ENCODE measurements around the gene TRPM2.

Gene TRPM2

GRCh38 chr21:44466351-44466954 lies 113.0 kb downstream of the TRPM2 start:
- TF ChIP-seq CTCF (IDR thresholded peaks at IDR 0.05; ENCODE audit: low read depth, low read length): no peak
- H3K4me3 ChIP-seq (ENCODE audit: low read depth, low read length): no peak overlapping the region

GRCh38 chr21:44466996-44467858 lies 113.8 kb downstream of the TRPM2 start:
- TF ChIP-seq CTCF (IDR thresholded peaks at IDR 0.05; ENCODE audit: low read depth, low read length): no peak
- H3K4me3 ChIP-seq (ENCODE audit: low read depth, low read length): no peak overlapping the region

- no peak for TF ChIP-seq CTCF (IDR thresholded peaks at IDR 0.05; ENCODE audit: low read depth, low read length)
- H3K4me3 ChIP-seq (ENCODE audit: low read depth, low read length): no peak overlapping the region
Observed at GRCh38 chr21:44467859-44468195, 114.4 kb downstream of the TRPM2 start.

GRCh38 chr21:44471341-44471740 lies 117.9 kb downstream of the TRPM2 start:
- TF ChIP-seq CTCF (IDR thresholded peaks at IDR 0.05; ENCODE audit: low read depth, low read length): no peak
- no peak overlapping the region for H3K4me3 ChIP-seq (ENCODE audit: low read depth, low read length)

GRCh38 chr21:44471996-44472395 lies 118.6 kb downstream of the TRPM2 start:
- TF ChIP-seq CTCF (IDR thresholded peaks at IDR 0.05; ENCODE audit: low read depth, low read length): no peak
- H3K4me3 ChIP-seq (ENCODE audit: low read depth, low read length): no peak overlapping the region

GRCh38 chr21:44473915-44474555 lies 120.6 kb downstream of the TRPM2 start:
- H3K4me3 ChIP-seq (ENCODE audit: low read depth, low read length): no peak overlapping the region
- TF ChIP-seq CTCF (IDR thresholded peaks at IDR 0.05; ENCODE audit: low read depth, low read length): no peak

Data from WI38 (cell line).